Measurements from ENCODE around the gene MYO5B. TPM values are rescaled to one million over a fixed set of nuclear protein-coding genes. Genes with fewer than 3 reads are reported as not detected.
A peak's percentile ranks its signal among the peaks of the same experiment; 100 is the strongest.

The MYO5B gene
- total and polyA plus RNA-seq, 10 of the 15 experiments (the other 5 are each of a cell fraction or from before 2014, with no cell fraction given): 2.5 to 4.5 (median 3.3) TPM

DNA sequence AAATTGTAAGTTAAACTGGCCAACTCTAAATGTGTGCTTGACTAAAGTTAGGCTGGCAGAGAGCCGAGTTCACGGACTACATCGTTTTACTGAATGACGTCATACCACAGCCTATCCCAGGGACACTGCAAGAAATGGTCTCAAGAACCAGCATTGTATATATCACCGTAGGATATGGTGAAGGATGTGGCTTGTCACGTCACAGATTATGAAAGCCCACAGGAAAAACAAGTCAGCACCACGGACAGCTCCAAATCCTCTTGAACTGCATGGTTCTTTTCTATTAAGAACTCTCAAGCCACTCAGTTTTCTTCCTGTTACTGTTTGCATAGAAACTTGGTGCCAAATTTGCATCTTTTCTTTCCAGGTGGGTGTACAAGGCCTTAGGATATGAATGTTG is 296.5 kb downstream of the MYO5B start:
- SMC1A ChIA-PET (ENCODE audit: uncharacterized antibody, unreplicated experiment): interaction anchor here (0.8 to 2.2 kb wide), 4 partner anchors 8 to 531 kb away, joined by 3 to 6 read pairs (median 5); no protein-coding TSS in a partner anchor
- POLR2A ChIA-PET: no interaction called here
- no peak overlapping the region for H3K4me3 ChIP-seq
- no peaks in the 10 kb centered on the region for H3K4me1 ChIP-seq (ENCODE audit: control insufficient read depth, insufficient read depth, low read length)
- peak; percentile 47; the same call in 2 of the 3 replicates for ATAC-seq
- RAD21 ChIA-PET (ENCODE audit: unreplicated experiment): no interaction called here
- H2AFZ ChIP-seq (ENCODE audit: control insufficient read depth, low read depth, low read length): no peak overlapping the region
- no peaks in the 10 kb centered on the region for H4K20me1 ChIP-seq (ENCODE audit: control insufficient read depth, insufficient read depth)
- in situ Hi-C loops (cut with MboI): no loop called here
- no TSS peak for BruUV-seq (replicated peaks)
- H3K9me3 ChIP-seq (replicated peaks; ENCODE audit: control insufficient read depth, insufficient read depth, low read length): no peaks in the 10 kb centered on the region
- no peaks in the 10 kb centered on the region for H3K36me3 ChIP-seq (ENCODE audit: control insufficient read depth in 2 of 2, insufficient read depth in 2 of 2, low read length in 1 of 2)
- no peak for DNase-seq (ENCODE audit: low read depth, low spot score)
- intact Hi-C loops (cut with micrococcal nuclease; ENCODE audit: unreplicated experiment): no loop called here
- H3K27me3 ChIP-seq (replicated peaks in 1 of 2; ENCODE audit: control insufficient read depth in 2 of 2, insufficient read depth in 2 of 2, low read length in 1 of 2): peaks cover 0 to 2% of the 10 kb centered on the region in 2 experiments; a peak in 1 of 4 replicates
- 54% methylated on average over 7 of the region's 7 CpGs for WGBS (ENCODE audit: insufficient coverage, insufficient replicate concordance, low lambda C conversion rate, missing lambda C conversion rate)
- H3K79me2 ChIP-seq (ENCODE audit: control insufficient read depth, insufficient read depth, low read length): no peaks in the 10 kb centered on the region
- no peak for FAIRE-seq
- CTCF ChIA-PET: no interaction called here
- H3K9ac ChIP-seq (ENCODE audit: control insufficient read depth, insufficient read depth, low read length): no peak overlapping the region
- H3K27ac ChIP-seq (ENCODE audit: control insufficient read depth, insufficient read depth): no peak overlapping the region
- no peak overlapping the region for H3K4me2 ChIP-seq (ENCODE audit: control insufficient read depth, insufficient read depth)
- TF ChIP-seq RCOR1 (conservative IDR thresholded peaks at IDR 0.05; ENCODE audit: low read depth, low read length) (0 out of 2 replicates have a peak, but pooled peaks have one; percentile 37), KDM1A (IDR thresholded peaks at IDR 0.05; ENCODE audit: borderline replicate concordance) (no peak), FOS (IDR thresholded peaks at IDR 0.05; ENCODE audit: borderline replicate concordance, extremely low read depth, insufficient read length) (no peak), ZBED1 (IDR thresholded peaks at IDR 0.05; ENCODE audit: borderline replicate concordance) (no peak), CEBPB (IDR thresholded peaks at IDR 0.05; ENCODE audit: borderline replicate concordance in 1 of 2, low read depth in 2 of 2, low read length in 2 of 2) (no peak), HCFC1 (IDR thresholded peaks at IDR 0.05; ENCODE audit: low read length) (no peak), TCF3 (IDR thresholded peaks at IDR 0.05; ENCODE audit: borderline replicate concordance, insufficient read depth, low read depth, low read length) (no peak), SUPT20H (IDR thresholded peaks at IDR 0.05; ENCODE audit: borderline replicate concordance, control insufficient read depth, low read depth, low read length) (no peak), ATF7 (IDR thresholded peaks at IDR 0.05; ENCODE audit: low read depth) (peak; percentile 75), NFIC (IDR thresholded peaks at IDR 0.05; ENCODE audit: low read depth, low read length) (no peak), SIN3A (IDR thresholded peaks at IDR 0.05; ENCODE audit: low read depth, low read length) (no peak), PAX8 (IDR thresholded peaks at IDR 0.05) (no peak), CBX5 (IDR thresholded peaks at IDR 0.05; ENCODE audit: low read depth) (no peak), CHD2 (IDR thresholded peaks at IDR 0.05; ENCODE audit: borderline replicate concordance, low read depth, low read length) (no peak), SIX5 (IDR thresholded peaks at IDR 0.05; ENCODE audit: low read depth, low read length, severe bottlenecking) (no peak), FOXK2 (IDR thresholded peaks at IDR 0.05) (no peak), HDAC6 (IDR thresholded peaks at IDR 0.05; ENCODE audit: unreplicated experiment) (no peak), BRCA1 (IDR thresholded peaks at IDR 0.05; ENCODE audit: low read depth, low read length) (no peak), RBBP5 (conservative IDR thresholded peaks at IDR 0.05) (no peak), CBFB (IDR thresholded peaks at IDR 0.05; ENCODE audit: low read depth) (no peak)
- TF ChIP-seq, protein P1, sequence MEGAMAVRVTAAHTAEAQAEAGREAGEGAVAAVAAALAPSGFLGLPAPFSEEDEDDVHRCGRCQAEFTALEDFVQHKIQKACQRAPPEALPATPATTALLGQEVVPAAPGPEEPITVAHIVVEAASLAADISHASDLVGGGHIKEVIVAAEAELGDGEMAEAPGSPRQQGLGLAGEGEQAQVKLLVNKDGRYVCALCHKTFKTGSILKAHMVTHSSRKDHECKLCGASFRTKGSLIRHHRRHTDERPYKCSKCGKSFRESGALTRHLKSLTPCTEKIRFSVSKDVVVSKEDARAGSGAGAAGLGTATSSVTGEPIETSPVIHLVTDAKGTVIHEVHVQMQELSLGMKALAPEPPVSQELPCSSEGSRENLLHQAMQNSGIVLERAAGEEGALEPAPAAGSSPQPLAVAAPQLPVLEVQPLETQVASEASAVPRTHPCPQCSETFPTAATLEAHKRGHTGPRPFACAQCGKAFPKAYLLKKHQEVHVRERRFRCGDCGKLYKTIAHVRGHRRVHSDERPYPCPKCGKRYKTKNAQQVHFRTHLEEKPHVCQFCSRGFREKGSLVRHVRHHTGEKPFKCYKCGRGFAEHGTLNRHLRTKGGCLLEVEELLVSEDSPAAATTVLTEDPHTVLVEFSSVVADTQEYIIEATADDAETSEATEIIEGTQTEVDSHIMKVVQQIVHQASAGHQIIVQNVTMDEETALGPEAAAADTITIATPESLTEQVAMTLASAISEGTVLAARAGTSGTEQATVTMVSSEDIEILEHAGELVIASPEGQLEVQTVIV (IDR thresholded peaks at IDR 0.05; ENCODE audit: borderline replicate concordance, partially characterized antibody): no peak
- TF ChIP-seq, protein P2, sequence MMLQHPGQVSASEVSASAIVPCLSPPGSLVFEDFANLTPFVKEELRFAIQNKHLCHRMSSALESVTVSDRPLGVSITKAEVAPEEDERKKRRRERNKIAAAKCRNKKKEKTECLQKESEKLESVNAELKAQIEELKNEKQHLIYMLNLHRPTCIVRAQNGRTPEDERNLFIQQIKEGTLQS (IDR thresholded peaks at IDR 0.05; ENCODE audit: borderline replicate concordance, extremely low read depth, low read depth, low read length): no peak
- TF ChIP-seq, protein P3, sequence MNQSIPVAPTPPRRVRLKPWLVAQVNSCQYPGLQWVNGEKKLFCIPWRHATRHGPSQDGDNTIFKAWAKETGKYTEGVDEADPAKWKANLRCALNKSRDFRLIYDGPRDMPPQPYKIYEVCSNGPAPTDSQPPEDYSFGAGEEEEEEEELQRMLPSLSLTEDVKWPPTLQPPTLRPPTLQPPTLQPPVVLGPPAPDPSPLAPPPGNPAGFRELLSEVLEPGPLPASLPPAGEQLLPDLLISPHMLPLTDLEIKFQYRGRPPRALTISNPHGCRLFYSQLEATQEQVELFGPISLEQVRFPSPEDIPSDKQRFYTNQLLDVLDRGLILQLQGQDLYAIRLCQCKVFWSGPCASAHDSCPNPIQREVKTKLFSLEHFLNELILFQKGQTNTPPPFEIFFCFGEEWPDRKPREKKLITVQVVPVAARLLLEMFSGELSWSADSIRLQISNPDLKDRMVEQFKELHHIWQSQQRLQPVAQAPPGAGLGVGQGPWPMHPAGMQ (IDR thresholded peaks at IDR 0.05; ENCODE audit: borderline replicate concordance): no peak
